Hepatocyte (in vitro differentiated cells): ENCODE data around the gene DNAH3.

ENCODE experiments used
- CTCF ChIP-seq: fragments of 200-600 bp; sonication (generic); IDR thresholded peaks from 2 replicates; pipeline ENCODE4 v1.5.1; 2016; ENCODE audit warnings: antibody characterized with exemption, mild to moderate bottlenecking; ENCODE audit not compliant: poor library complexity
- EZH2 ChIP-seq: fragments of 200-600 bp; sonication (generic); IDR thresholded peaks from 2 replicates; pipeline ENCODE4 v1.6.1; 2016; ENCODE audit warnings: antibody characterized with exemption, mild to moderate bottlenecking, borderline replicate concordance
- EZH2phosphoT487 ChIP-seq: fragments of 200-600 bp; sonication (generic); IDR thresholded peaks from one replicate; pipeline ENCODE4 v1.6.1; 2018; ENCODE audit warnings: antibody characterized with exemption, mild to moderate bottlenecking, low read depth, moderate library complexity; ENCODE audit not compliant: unreplicated experiment, severe bottlenecking

GRCh38 chr16:21161211-21161610, 10.6 kb upstream of the DNAH3 start:
- TF ChIP-seq CTCF (no peak), EZH2phosphoT487 (no peak), EZH2 (no peak)
